ENCODE results near the gene GDPD5. TPM values are rescaled to one million over a fixed set of nuclear protein-coding genes. Genes with fewer than 3 reads are reported as not detected.

Gene GDPD5
- total and polyA plus RNA-seq, 8 donors, result 0.58 to 57.6 (median 4.9) TPM

GRCh38 chr11:75469785-75470405, 55.8 kb downstream of the GDPD5 start:
- H3K4me1 ChIP-seq, result peaks cover 0 to 17% (median 2%) of the 10 kb centered on the region in 4 donors
- no peak overlapping the region for H3K4me3 ChIP-seq
- 59 to 82% (median 68%) methylated on average over 6 of the region's 6 CpGs for WGBS, 5 donors
- H3K36me3 ChIP-seq, result no peaks in the 10 kb centered on the region
- no peaks in the 10 kb centered on the region for H3K9me3 ChIP-seq
- TF ChIP-seq EP300 (IDR thresholded peaks at IDR 0.05), result no peak
- TF ChIP-seq POLR2A (IDR thresholded peaks at IDR 0.05), result no peak
- TF ChIP-seq CTCF (IDR thresholded peaks at IDR 0.05), result no peak
- TF ChIP-seq POLR2AphosphoS5 (IDR thresholded peaks at IDR 0.05), result no peak
- DNase-seq, result no peak
- no peaks in the 10 kb centered on the region for H3K27me3 ChIP-seq
- H3K27ac ChIP-seq, result no peak overlapping the region
- intact Hi-C loops (cut with DNase I; ENCODE audit: low total_unique reads), result no loop called here

GRCh38 chr11:75468534-75469340, 57.0 kb downstream of the GDPD5 start:
- 48 to 62% (median 57%) methylated on average over 14 of the region's 14 CpGs for WGBS, 5 donors
- Histone ChIP-seq H3K4me3 (no peak overlapping the region), H3K36me3 (no peaks in the 10 kb centered on the region), H3K9me3 (no peaks in the 10 kb centered on the region), H3K27me3 (no peaks in the 10 kb centered on the region), H3K27ac (no peak overlapping the region), H3K4me1 (peaks cover 0 to 7% (median 0%) of the 10 kb centered on the region in 4 donors)
- DNase-seq, result peak; percentile 33 to 76
- intact Hi-C loops (cut with DNase I; ENCODE audit: low total_unique reads), result no loop called here
- TF ChIP-seq EP300 (IDR thresholded peaks at IDR 0.05) (no peak), POLR2A (IDR thresholded peaks at IDR 0.05) (no peak)

GRCh38 chr11:75467881-75468280, 57.9 kb downstream of the GDPD5 start:
- Histone ChIP-seq H3K9me3 (no peaks in the 10 kb centered on the region), H3K27ac (no peak overlapping the region), H3K4me3 (no peak overlapping the region), H3K4me1 (peaks cover 0 to 7% (median 0%) of the 10 kb centered on the region in 4 donors), H3K27me3 (no peaks in the 10 kb centered on the region), H3K36me3 (no peaks in the 10 kb centered on the region)
- DNase-seq, result no peak
- TF ChIP-seq POLR2AphosphoS5 (IDR thresholded peaks at IDR 0.05), result no peak
- no peak for TF ChIP-seq CTCF (IDR thresholded peaks at IDR 0.05)
- no peak for TF ChIP-seq EP300 (IDR thresholded peaks at IDR 0.05)
- TF ChIP-seq POLR2A (IDR thresholded peaks at IDR 0.05), result no peak
- intact Hi-C loops (cut with DNase I; ENCODE audit: low total_unique reads), result no loop called here
- 86 to 96% (median 90%) methylated on average over 3 to 4 of the region's 4 CpGs for WGBS, 5 donors

- Histone ChIP-seq H3K36me3 (no peaks in the 10 kb centered on the region), H3K27ac (no peak overlapping the region), H3K27me3 (no peaks in the 10 kb centered on the region), H3K4me3 (no peak overlapping the region), H3K4me1 (peaks cover 0 to 7% (median 0%) of the 10 kb centered on the region in 4 donors), H3K9me3 (no peaks in the 10 kb centered on the region)
- 81 to 95% (median 93%) methylated on average over 8 of the region's 8 CpGs for WGBS, 5 donors
- no peak for TF ChIP-seq POLR2A (IDR thresholded peaks at IDR 0.05)
- TF ChIP-seq CTCF (IDR thresholded peaks at IDR 0.05), result no peak
- TF ChIP-seq POLR2AphosphoS5 (IDR thresholded peaks at IDR 0.05), result no peak
- no peak for TF ChIP-seq EP300 (IDR thresholded peaks at IDR 0.05)
- DNase-seq, result no peak
- intact Hi-C loops (cut with DNase I; ENCODE audit: low total_unique reads), result no loop called here
These were observed 58.4 kb downstream of the GDPD5 start for GRCh38 chr11:75467311-75467710.

Measured in stomach (tissue), 9 donors.